HepG2 (cell line): ENCODE data around the gene TFDP1. TPM values are rescaled to one million over a fixed set of nuclear protein-coding genes. Genes with fewer than 3 reads are reported as not detected.

Source experiments
- ARNT2 ChIP-seq: sonication (generic); formaldehyde crosslinking; IDR thresholded peaks from 2 replicates; pipeline ENCODE4 v1.8.0; 2022; ENCODE audit warnings: mild to moderate bottlenecking, low read depth, missing genetic modification reagents, moderate library complexity
- CHD4 ChIP-seq: fragments of 200-600 bp; sonication (generic); IDR thresholded peaks from 2 replicates; pipeline ENCODE4 v1.7.0; 2017; ENCODE audit warnings: mild to moderate bottlenecking, low read length, borderline replicate concordance
- ETV6 ChIP-seq: sonication (generic); formaldehyde crosslinking; conservative IDR thresholded peaks from 2 replicates; pipeline ENCODE4 v1.4.0; 2020; ENCODE audit warnings: missing genetic modification reagents
- HMGA1 ChIP-seq: sonication (generic); formaldehyde crosslinking; conservative IDR thresholded peaks from 2 replicates; pipeline ENCODE4 v1.4.0; 2020; ENCODE audit warnings: missing genetic modification reagents
- HNF4A ChIP-seq: sonication (generic); formaldehyde crosslinking; IDR thresholded peaks from 2 replicates; pipeline ENCODE4 v1.4.0; 2020; ENCODE audit warnings: missing genetic modification reagents
- HOXA3 ChIP-seq: sonication (generic); formaldehyde crosslinking; IDR thresholded peaks from 2 replicates; pipeline ENCODE4 v1.5.0; 2020; ENCODE audit warnings: missing genetic modification reagents
- JDP2 ChIP-seq: sonication (generic); formaldehyde crosslinking; IDR thresholded peaks from 2 replicates; pipeline ENCODE4 v1.8.1; 2022; ENCODE audit warnings: missing genetic modification reagents, borderline replicate concordance
- JUND ChIP-seq: sonication (generic); formaldehyde crosslinking; IDR thresholded peaks from 2 replicates; pipeline ENCODE4 v1.8.0; 2022; ENCODE audit warnings: mild to moderate bottlenecking, missing genetic modification reagents
- KDM5B ChIP-seq: sonication (generic); formaldehyde crosslinking; IDR thresholded peaks from 2 replicates; pipeline ENCODE4 v1.4.0; 2020; ENCODE audit warnings: missing genetic modification reagents, mild to moderate bottlenecking, borderline replicate concordance
- MAX ChIP-seq: IDR thresholded peaks from 2 replicates; pipeline ENCODE4 v1.6.1; 2012; ENCODE audit warnings: inconsistent platforms
- MTA1 ChIP-seq: sonication (generic); formaldehyde crosslinking; IDR thresholded peaks from 2 replicates; pipeline ENCODE4 v1.4.0; 2020; ENCODE audit warnings: missing genetic modification reagents, mild to moderate bottlenecking, borderline replicate concordance
- ZBTB38 ChIP-seq: sonication (generic); formaldehyde crosslinking; IDR thresholded peaks from 2 replicates; pipeline ENCODE4 v1.5.1; 2020; ENCODE audit warnings: mild to moderate bottlenecking, missing genetic modification reagents
- ZBTB44 ChIP-seq: sonication (generic); formaldehyde crosslinking; IDR thresholded peaks from 2 replicates; pipeline ENCODE4 v1.4.0; 2020; ENCODE audit warnings: missing genetic modification reagents
- ZFX ChIP-seq: sonication (generic); formaldehyde crosslinking; IDR thresholded peaks from 2 replicates; pipeline ENCODE4 v1.4.0; 2020; ENCODE audit warnings: mild to moderate bottlenecking, low read depth, missing genetic modification reagents, moderate library complexity
- ZNF101 ChIP-seq: sonication (generic); formaldehyde crosslinking; IDR thresholded peaks from 2 replicates; pipeline ENCODE4 v1.4.0; 2020; ENCODE audit warnings: mild to moderate bottlenecking, low read depth, missing genetic modification reagents, borderline replicate concordance
- ZNF3 ChIP-seq: IDR thresholded peaks from 2 replicates; pipeline ENCODE4 v1.7.0; 2017; ENCODE audit warnings: inconsistent platforms
- ZNF432 ChIP-seq: sonication (generic); formaldehyde crosslinking; IDR thresholded peaks from 2 replicates; pipeline ENCODE4 v1.5.0; 2020; ENCODE audit warnings: missing genetic modification reagents, mild to moderate bottlenecking, borderline replicate concordance
- ZNF513 ChIP-seq: sonication (generic); formaldehyde crosslinking; conservative IDR thresholded peaks from 2 replicates; pipeline ENCODE4 v1.5.0; 2020; ENCODE audit warnings: missing genetic modification reagents
- ZNF615 ChIP-seq: sonication (generic); formaldehyde crosslinking; IDR thresholded peaks from 2 replicates; pipeline ENCODE4 v1.5.0; 2020; ENCODE audit warnings: mild to moderate bottlenecking, missing genetic modification reagents, borderline replicate concordance
- ZNF644 ChIP-seq: IDR thresholded peaks from 2 replicates; pipeline ENCODE4 v1.6.1; 2016; ENCODE audit warnings: low read depth
- ZNF782 ChIP-seq: sonication (generic); formaldehyde crosslinking; IDR thresholded peaks from 2 replicates; pipeline ENCODE4 v1.4.0; 2020; ENCODE audit warnings: missing genetic modification reagents, mild to moderate bottlenecking, borderline replicate concordance
- polyA plus RNA-seq, 8 experiments: library from polyadenylated mRNA; depleted of rRNA in 3 of 8; stranded (reverse) in 7 of 8; unstranded in 1 of 8; fragments of >200 nt; fragmentation: Illumina TruSeq in 4 of 8; extraction: Trizol in 4 of 8; gene quantifications; 2 replicates each; pipeline versions ENCODE4 v1.2.1 to v1.2.3, GENCODE V29; 2011 to 2016; ENCODE audit warnings: low read depth in 4 of 8, missing spikeins in 1 of 8, mixed read lengths in 1 of 8; ENCODE audit not compliant: insufficient read depth in 1 of 8
- total RNA-seq, 5 experiments: library from RNA; depleted of rRNA; stranded (reverse); fragments of >200 nt; fragmentation: Illumina TruSeq; extraction: Trizol; gene quantifications; 2 replicates each; pipeline ENCODE4 v1.2.3, GENCODE V29; 2016; ENCODE audit warnings: low read depth in 1 of 5
- TF ChIP-seq, protein P1 (sequence below): sonication (generic); formaldehyde crosslinking; IDR thresholded peaks from 2 replicates; pipeline ENCODE4; 2020; ENCODE audit warnings: missing genetic modification reagents, mild to moderate bottlenecking, borderline replicate concordance
- TF ChIP-seq, protein P2 (sequence below): sonication (generic); formaldehyde crosslinking; IDR thresholded peaks from 2 replicates; pipeline ENCODE4 v1.8.0; 2022; ENCODE audit warnings: missing genetic modification reagents, mild to moderate bottlenecking, inconsistent platforms, borderline replicate concordance

TFDP1 gene
- total and polyA plus RNA-seq, 2 of the 13 experiments (the other 11 are each of a cell fraction or from before 2014, with no cell fraction given) = 38.0 to 84.2 TPM

DNA sequence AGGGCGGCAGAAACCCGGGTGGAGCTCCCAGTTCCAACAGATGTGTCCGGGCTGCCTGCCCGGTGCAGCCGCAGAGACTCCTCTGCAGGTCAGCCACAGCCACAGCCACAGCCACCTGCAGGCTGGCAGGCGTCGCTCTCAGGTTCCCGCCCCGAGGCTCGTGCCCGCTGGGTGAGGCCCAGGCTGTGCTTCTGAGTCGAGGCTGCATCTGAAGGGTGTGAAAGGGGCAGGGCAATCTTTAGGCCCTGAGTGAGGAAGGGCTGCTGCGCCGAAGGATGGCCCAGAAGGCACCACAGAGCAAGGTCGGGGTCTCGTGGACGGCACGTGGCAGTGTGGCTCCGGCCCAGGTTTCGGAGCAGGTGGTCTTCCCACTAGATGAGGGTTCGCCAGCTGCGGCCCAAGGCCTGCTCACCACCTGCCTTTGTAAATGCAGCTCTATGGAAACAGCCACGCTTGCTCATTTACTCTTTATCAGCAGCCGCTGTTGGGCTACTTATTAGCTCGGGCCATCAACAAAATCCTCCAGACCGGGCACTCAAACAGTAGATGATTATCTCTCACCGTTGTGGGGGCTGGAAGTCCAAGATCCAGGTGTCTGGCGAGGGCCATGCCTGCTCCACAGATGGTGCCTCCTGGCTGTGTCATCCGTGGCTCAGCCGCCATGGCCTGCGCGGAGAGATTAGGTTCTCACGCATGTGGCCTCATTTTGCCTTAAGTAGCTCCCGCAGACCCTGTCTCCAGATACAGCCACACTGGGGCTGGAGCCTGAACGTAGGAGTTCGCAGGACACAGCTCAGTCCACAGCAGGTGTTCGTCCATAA, 40.3 kb upstream of the TFDP1 start (continued):
- TF ChIP-seq ETV6 (CRISPR knock-in tag) (no peak), HMGA1 (CRISPR knock-in tag) (no peak), HNF4A (CRISPR knock-in tag) (peak; percentile 42; the same call in 1 of the 2 replicates), ZNF3 (CRISPR knock-in tag) (no peak), ZFX (peak; percentile 73), ZNF615 (CRISPR knock-in tag) (no peak), ZNF644 (CRISPR knock-in tag) (no peak), JUND (CRISPR knock-in tag) (peak; percentile 19; the same call in 1 of the 2 replicates), HOXA3 (CRISPR knock-in tag) (peak; percentile 85), ZNF513 (CRISPR knock-in tag) (no peak), ZNF101 (CRISPR knock-in tag) (no peak), ARNT2 (CRISPR knock-in tag) (no peak), KDM5B (peak; percentile 50; the same call in 1 of the 2 replicates), MTA1 (CRISPR knock-in tag) (0 out of 2 replicates have a peak, but pooled peaks have one; percentile 36), CHD4 (no peak), ZBTB44 (CRISPR knock-in tag) (no peak), ZBTB38 (CRISPR knock-in tag) (peak; percentile 90), ZNF782 (CRISPR knock-in tag) (no peak), MAX (peak; percentile 72), ZNF432 (no peak), JDP2 (CRISPR knock-in tag) (no peak)
- TF ChIP-seq, protein P1, sequence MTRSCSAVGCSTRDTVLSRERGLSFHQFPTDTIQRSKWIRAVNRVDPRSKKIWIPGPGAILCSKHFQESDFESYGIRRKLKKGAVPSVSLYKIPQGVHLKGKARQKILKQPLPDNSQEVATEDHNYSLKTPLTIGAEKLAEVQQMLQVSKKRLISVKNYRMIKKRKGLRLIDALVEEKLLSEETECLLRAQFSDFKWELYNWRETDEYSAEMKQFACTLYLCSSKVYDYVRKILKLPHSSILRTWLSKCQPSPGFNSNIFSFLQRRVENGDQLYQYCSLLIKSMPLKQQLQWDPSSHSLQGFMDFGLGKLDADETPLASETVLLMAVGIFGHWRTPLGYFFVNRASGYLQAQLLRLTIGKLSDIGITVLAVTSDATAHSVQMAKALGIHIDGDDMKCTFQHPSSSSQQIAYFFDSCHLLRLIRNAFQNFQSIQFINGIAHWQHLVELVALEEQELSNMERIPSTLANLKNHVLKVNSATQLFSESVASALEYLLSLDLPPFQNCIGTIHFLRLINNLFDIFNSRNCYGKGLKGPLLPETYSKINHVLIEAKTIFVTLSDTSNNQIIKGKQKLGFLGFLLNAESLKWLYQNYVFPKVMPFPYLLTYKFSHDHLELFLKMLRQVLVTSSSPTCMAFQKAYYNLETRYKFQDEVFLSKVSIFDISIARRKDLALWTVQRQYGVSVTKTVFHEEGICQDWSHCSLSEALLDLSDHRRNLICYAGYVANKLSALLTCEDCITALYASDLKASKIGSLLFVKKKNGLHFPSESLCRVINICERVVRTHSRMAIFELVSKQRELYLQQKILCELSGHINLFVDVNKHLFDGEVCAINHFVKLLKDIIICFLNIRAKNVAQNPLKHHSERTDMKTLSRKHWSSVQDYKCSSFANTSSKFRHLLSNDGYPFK (CRISPR knock-in tag) = no peak
- TF ChIP-seq, protein P2, sequence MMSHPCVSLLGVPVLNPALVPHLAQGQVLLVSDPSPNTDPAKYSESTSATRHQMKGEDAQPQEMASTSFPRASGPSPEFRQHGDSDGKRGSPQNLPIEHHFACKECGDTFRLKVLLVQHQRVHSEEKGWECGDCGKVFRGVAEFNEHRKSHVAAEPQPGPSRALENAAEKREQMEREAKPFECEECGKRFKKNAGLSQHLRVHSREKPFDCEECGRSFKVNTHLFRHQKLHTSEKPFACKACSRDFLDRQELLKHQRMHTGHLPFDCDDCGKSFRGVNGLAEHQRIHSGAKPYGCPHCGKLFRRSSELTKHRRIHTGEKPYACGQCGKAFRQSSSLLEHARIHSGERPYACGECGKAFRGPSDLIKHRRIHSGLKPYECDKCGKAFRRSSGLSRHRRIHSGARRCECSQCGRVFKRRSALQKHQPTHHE (CRISPR knock-in tag) = no peak
